LNCaP clone FGC (cell line): Measurements from ENCODE around the gene CNGA4.
A peak's percentile ranks its signal among the peaks of the same experiment; 100 is the strongest.
"Not testable (repeated sequence)": the region's sequence is repeated elsewhere in the genome, so short reads cannot be mapped to it uniquely, and the experiment has no call there.

Experiments
- DNase-seq: peaks from one replicate; pipeline ENCODE4 v3.0.0-alpha.2; 2011; ENCODE audit warnings: low read depth
- H3K4me3 ChIP-seq: 2 replicates; pipeline ENCODE4 v1.5.1; 2011; ENCODE audit warnings: mild to moderate bottlenecking, low read depth, low read length, control low read depth
- TF ChIP-seq, protein P1 (sequence below): IDR thresholded peaks from 2 replicates; pipeline ENCODE4 v1.5.1; 2012; ENCODE audit warnings: mild to moderate bottlenecking; ENCODE audit not compliant: control insufficient read depth, insufficient read depth; ENCODE audit errors: extremely low read depth

The CNGA4 gene

GRCh38 chr11:6260207-6260726 is 21.4 kb downstream of the CNGA4 start:
- TF ChIP-seq, protein P1, sequence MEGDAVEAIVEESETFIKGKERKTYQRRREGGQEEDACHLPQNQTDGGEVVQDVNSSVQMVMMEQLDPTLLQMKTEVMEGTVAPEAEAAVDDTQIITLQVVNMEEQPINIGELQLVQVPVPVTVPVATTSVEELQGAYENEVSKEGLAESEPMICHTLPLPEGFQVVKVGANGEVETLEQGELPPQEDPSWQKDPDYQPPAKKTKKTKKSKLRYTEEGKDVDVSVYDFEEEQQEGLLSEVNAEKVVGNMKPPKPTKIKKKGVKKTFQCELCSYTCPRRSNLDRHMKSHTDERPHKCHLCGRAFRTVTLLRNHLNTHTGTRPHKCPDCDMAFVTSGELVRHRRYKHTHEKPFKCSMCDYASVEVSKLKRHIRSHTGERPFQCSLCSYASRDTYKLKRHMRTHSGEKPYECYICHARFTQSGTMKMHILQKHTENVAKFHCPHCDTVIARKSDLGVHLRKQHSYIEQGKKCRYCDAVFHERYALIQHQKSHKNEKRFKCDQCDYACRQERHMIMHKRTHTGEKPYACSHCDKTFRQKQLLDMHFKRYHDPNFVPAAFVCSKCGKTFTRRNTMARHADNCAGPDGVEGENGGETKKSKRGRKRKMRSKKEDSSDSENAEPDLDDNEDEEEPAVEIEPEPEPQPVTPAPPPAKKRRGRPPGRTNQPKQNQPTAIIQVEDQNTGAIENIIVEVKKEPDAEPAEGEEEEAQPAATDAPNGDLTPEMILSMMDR: no peak
- no peak overlapping the region for H3K4me3 ChIP-seq
- DNase-seq: no peak

DNA sequence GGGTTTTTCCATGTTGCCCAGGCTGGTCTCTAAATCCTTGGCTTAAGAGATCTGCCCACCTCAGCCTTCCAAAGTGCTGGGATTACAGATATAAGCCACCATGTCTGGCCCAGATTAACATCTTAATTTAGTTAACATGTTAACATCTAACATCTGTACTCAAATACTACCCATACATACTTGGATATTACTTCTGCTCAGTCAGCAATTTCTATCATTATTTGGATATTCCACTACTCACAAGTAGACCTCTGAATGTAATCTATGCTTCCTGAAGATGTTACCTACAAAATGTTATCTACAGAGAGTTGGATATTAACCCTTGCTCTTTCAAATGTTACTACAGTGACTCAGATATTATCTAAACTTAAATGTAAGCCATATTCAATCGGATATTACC is 24.8 kb downstream of the CNGA4 start:
- TF ChIP-seq, protein P1: no peak
- no peak for DNase-seq
- H3K4me3 ChIP-seq: no peak overlapping the region

DNA sequence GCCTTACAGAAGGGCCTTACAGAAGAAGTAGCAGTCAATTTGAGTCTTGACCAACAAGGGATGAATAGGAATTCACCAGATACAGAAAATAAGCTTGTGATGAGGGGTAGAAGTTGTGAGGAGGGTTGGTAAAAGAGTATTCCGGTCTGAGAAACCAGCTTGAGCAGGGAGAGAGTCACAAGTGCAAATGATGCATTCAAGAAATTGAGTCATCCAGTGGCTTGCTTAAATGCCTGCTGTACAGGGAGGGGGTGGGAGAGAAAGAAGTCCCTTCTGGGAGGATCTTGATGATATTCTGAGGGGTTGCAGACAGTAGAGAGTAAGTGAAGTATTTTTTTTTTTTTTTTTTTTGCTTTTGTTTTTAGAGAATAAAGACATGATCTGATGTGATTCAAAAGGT is 29.9 kb downstream of the CNGA4 start:
- no peak overlapping the region for H3K4me3 ChIP-seq
- TF ChIP-seq, protein P1: no peak
- DNase-seq: no peak

GRCh38 chr11:6269994-6270393 is 31.1 kb downstream of the CNGA4 start:
- DNase-seq: no peak
- TF ChIP-seq, protein P1: peak; percentile 31; the same call in 1 of the 2 replicates
- H3K4me3 ChIP-seq: no peak overlapping the region

DNA sequence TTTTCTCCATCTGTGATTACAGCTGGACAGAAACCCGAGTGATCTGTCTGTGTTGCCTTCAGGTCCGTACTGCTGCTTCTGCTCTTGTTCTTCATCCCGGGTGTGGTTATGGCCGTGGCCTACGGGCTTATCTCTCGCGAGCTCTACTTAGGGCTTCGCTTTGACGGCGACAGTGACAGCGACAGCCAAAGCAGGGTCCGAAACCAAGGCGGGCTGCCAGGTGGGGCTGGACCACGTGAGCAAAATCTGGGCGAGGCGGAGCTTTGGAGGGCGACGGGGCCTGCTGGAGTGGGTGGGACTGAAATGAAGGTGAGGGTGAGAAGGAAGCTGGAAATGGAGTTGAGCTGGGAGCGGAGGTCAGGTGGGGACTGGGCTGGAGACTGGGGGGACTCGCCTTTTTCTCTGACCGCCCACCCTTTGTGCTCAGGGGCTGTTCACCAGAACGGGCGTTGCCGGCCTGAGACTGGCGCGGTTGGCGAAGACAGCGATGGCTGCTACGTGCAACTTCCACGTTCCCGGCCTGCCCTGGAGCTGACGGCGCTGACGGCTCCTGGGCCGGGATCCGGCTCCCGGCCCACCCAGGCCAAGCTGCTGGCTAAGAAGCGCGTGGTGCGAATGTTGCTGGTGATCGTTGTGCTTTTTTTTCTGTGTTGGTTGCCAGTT is 31.8 kb downstream of the CNGA4 start:
- no peak for DNase-seq
- TF ChIP-seq, protein P1: no peak
- no peak overlapping the region for H3K4me3 ChIP-seq

GRCh38 chr11:6271598-6271997 is 32.7 kb downstream of the CNGA4 start:
- DNase-seq: no peak
- H3K4me3 ChIP-seq: no peak overlapping the region
- TF ChIP-seq, protein P1: no peak

- TF ChIP-seq, protein P1: no peak
- no peak overlapping the region for H3K4me3 ChIP-seq
- no peak for DNase-seq
Measured at GRCh38 chr11:6273188-6273587, 34.3 kb downstream of the CNGA4 start.

DNA sequence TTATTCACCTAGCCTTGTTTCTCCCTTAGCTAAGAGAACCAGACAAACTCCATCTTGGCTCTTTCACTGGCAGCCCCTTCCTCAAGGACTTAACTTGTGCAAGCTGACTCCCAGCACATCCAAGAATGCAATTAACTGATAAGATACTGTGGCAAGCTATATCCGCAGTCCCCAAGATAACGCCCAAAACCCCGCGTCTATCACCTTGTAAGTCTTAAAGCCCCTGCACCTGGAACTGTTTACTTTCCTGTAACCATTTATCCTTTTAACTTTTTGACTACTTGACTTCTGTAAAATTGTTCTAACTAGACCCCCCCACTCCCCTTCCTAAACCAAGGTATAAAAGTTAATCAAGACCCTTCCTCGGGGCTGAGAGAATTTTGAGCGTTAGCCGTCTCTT is 41.9 kb downstream of the CNGA4 start:
- not testable (repeated sequence) for DNase-seq

More for the DNA sequence above, 41.9 kb downstream of the CNGA4 start:
- H3K4me3 ChIP-seq: not testable (repeated sequence)
